ENCODE data around the gene MUC15. TPM values are rescaled to one million over a fixed set of nuclear protein-coding genes. Genes with fewer than 3 reads are reported as not detected.

MUC15 gene
- total RNA-seq, 4 donors from 2014 or later = 90.5 to 169 (median 139) TPM

- DNase-seq = no peak
- 94% methylated on average over 3 of the region's 3 CpGs for WGBS, 2 donors
- no peak overlapping the region for H3K4me3 ChIP-seq (replicated peaks in 1 of 3)
- intact Hi-C loops (cut with DNase I) = no loop called here
- H3K9me3 ChIP-seq = no peaks in the 10 kb centered on the region
- H3K27ac ChIP-seq = no peak overlapping the region
- H3K36me3 ChIP-seq = no peaks in the 10 kb centered on the region
- H3K4me1 ChIP-seq = no peaks in the 10 kb centered on the region
- TF ChIP-seq POLR2A (IDR thresholded peaks at IDR 0.05) = no peak
- TF ChIP-seq, protein P1, sequence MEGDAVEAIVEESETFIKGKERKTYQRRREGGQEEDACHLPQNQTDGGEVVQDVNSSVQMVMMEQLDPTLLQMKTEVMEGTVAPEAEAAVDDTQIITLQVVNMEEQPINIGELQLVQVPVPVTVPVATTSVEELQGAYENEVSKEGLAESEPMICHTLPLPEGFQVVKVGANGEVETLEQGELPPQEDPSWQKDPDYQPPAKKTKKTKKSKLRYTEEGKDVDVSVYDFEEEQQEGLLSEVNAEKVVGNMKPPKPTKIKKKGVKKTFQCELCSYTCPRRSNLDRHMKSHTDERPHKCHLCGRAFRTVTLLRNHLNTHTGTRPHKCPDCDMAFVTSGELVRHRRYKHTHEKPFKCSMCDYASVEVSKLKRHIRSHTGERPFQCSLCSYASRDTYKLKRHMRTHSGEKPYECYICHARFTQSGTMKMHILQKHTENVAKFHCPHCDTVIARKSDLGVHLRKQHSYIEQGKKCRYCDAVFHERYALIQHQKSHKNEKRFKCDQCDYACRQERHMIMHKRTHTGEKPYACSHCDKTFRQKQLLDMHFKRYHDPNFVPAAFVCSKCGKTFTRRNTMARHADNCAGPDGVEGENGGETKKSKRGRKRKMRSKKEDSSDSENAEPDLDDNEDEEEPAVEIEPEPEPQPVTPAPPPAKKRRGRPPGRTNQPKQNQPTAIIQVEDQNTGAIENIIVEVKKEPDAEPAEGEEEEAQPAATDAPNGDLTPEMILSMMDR (IDR thresholded peaks at IDR 0.05) = no peak
- no peaks in the 10 kb centered on the region for H3K27me3 ChIP-seq
These were observed 32.5 kb downstream of the MUC15 start for GRCh38 chr11:26539517-26539916.

GRCh38 chr11:26537341-26537740 lies 34.7 kb downstream of the MUC15 start:
- Histone ChIP-seq H3K4me1 (no peaks in the 10 kb centered on the region), H3K27me3 (no peaks in the 10 kb centered on the region), H3K9me3 (no peaks in the 10 kb centered on the region), H3K4me3 (replicated peaks in 1 of 3) (no peak overlapping the region), H3K27ac (no peak overlapping the region), H3K36me3 (no peaks in the 10 kb centered on the region)
- DNase-seq = no peak
- WGBS, 2 donors = 88 to 92% methylated on average over 4 of the region's 4 CpGs
- TF ChIP-seq POLR2A (IDR thresholded peaks at IDR 0.05) = no peak
- intact Hi-C loops (cut with DNase I) = no loop called here

- Histone ChIP-seq H3K4me3 (replicated peaks in 1 of 3) (no peak overlapping the region), H3K27me3 (no peaks in the 10 kb centered on the region), H3K36me3 (no peaks in the 10 kb centered on the region), H3K9me3 (no peaks in the 10 kb centered on the region), H3K27ac (no peak overlapping the region), H3K4me1 (no peaks in the 10 kb centered on the region)
- intact Hi-C loops (cut with DNase I) = loop anchor here (10.0 kb wide), 1 partner anchor 117 kb away; no protein-coding TSS in a partner anchor
- DNase-seq = no peak
- no peak for TF ChIP-seq POLR2A (IDR thresholded peaks at IDR 0.05)
- TF ChIP-seq, protein P1 (IDR thresholded peaks at IDR 0.05) = no peak
- WGBS, 2 donors = 72 to 84% methylated on average over 1 of the region's 1 CpG
These were observed 44.4 kb downstream of the MUC15 start for GRCh38 chr11:26527685-26528084.

- H3K4me1 ChIP-seq = no peaks in the 10 kb centered on the region
- intact Hi-C loops (cut with DNase I) = loop anchor here (10.0 kb wide), 1 partner anchor 122 kb away; no protein-coding TSS in a partner anchor
- WGBS, 2 donors = 71 to 77% methylated on average over 12 of the region's 12 CpGs
These were observed 49.0 kb downstream of the MUC15 start for GRCh38 chr11:26522912-26523610.

GRCh38 chr11:26519469-26519868 lies 52.6 kb downstream of the MUC15 start:
- 78 to 86% methylated on average over 2 of the region's 2 CpGs for WGBS, 2 donors
- intact Hi-C loops (cut with DNase I) = no loop called here
- H3K9me3 ChIP-seq = no peaks in the 10 kb centered on the region

More at GRCh38 chr11:26522912-26523610, 49.0 kb downstream of the MUC15 start:
- H3K4me3 ChIP-seq (replicated peaks in 1 of 3) = no peak overlapping the region
- no peak for TF ChIP-seq POLR2A (IDR thresholded peaks at IDR 0.05)
- TF ChIP-seq, protein P1 (IDR thresholded peaks at IDR 0.05) = peak in 5 of 6 experiments; percentile 16 to 52 (median 38)
- H3K27ac ChIP-seq = no peak overlapping the region
- peak in 1 of 2 donors; percentile 7 for DNase-seq
- no peaks in the 10 kb centered on the region for H3K27me3 ChIP-seq
- H3K36me3 ChIP-seq = no peaks in the 10 kb centered on the region
- H3K9me3 ChIP-seq = no peaks in the 10 kb centered on the region

More at GRCh38 chr11:26519469-26519868, 52.6 kb downstream of the MUC15 start:
- DNase-seq = no peak
- Histone ChIP-seq H3K4me3 (replicated peaks in 1 of 3) (no peak overlapping the region), H3K27ac (no peak overlapping the region), H3K36me3 (no peaks in the 10 kb centered on the region), H3K4me1 (no peaks in the 10 kb centered on the region), H3K27me3 (no peaks in the 10 kb centered on the region)
- TF ChIP-seq POLR2A (IDR thresholded peaks at IDR 0.05) = no peak
- TF ChIP-seq, protein P1 (IDR thresholded peaks at IDR 0.05) = no peak

Data from thyroid gland (tissue), 4 donors.